GM23338 (cell line): ENCODE results near the gene DHRS3.
"Not testable (repeated sequence)": the region's sequence is repeated elsewhere in the genome, so short reads cannot be mapped to it uniquely, and the experiment has no call there.

Experiments used
- CREB1 ChIP-seq: fragments of 250-450 bp; sonication (Bioruptor Pico); IDR thresholded peaks from 2 replicates; pipeline ENCODE4 v1.5.0; 2020; ENCODE audit warnings: low read depth, mild to moderate bottlenecking, moderate library complexity
- CTCF ChIP-seq, 2 experiments: fragments of 200-600 bp in 1 of 2; sonication (generic) in 1 of 2; conservative IDR thresholded peaks; 2 replicates each; pipeline versions ENCODE4 v1.5.1 to v1.6.1; 2016 to 2017; ENCODE audit warnings: antibody characterized with exemption in 2 of 2, low read depth in 2 of 2, mild to moderate bottlenecking in 2 of 2, moderate library complexity in 1 of 2
- ETS1 ChIP-seq: IDR thresholded peaks from 2 replicates; pipeline ENCODE4 v1.6.1; 2016; ENCODE audit warnings: antibody characterized with exemption
- EZH2 ChIP-seq: fragments of 200-600 bp; sonication (generic); IDR thresholded peaks from one replicate; pipeline ENCODE4 v1.8.0; 2017; ENCODE audit warnings: antibody characterized with exemption, mild to moderate bottlenecking, low read depth; ENCODE audit not compliant: unreplicated experiment
- EZH2phosphoT487 ChIP-seq: fragments of 200-600 bp; sonication (generic); IDR thresholded peaks from one replicate; pipeline ENCODE4 v1.8.1; 2018; ENCODE audit warnings: antibody characterized with exemption; ENCODE audit not compliant: unreplicated experiment
- JUNB ChIP-seq: IDR thresholded peaks from one replicate; pipeline ENCODE4 v1.6.1; 2016; ENCODE audit warnings: antibody characterized with exemption; ENCODE audit not compliant: unreplicated experiment
- NANOG ChIP-seq: IDR thresholded peaks from 2 replicates; pipeline ENCODE4 v1.6.1; 2016; ENCODE audit warnings: antibody characterized with exemption, borderline replicate concordance
- POLR2AphosphoS5 ChIP-seq: IDR thresholded peaks from 2 replicates; pipeline ENCODE4 v1.6.1; 2016; ENCODE audit warnings: antibody characterized with exemption, low read depth
- ZNF114 ChIP-seq: fragments of 250-450 bp; sonication (Bioruptor Pico); IDR thresholded peaks from 2 replicates; pipeline ENCODE4 v1.5.0; 2020; ENCODE audit warnings: mild to moderate bottlenecking, moderate library complexity
- ZNF462 ChIP-seq: fragments of 250-450 bp; sonication (Bioruptor Pico); IDR thresholded peaks from 2 replicates; pipeline ENCODE4 v1.5.0; 2020; ENCODE audit warnings: mild to moderate bottlenecking, moderate library complexity
- TF ChIP-seq, protein P1 (sequence below): IDR thresholded peaks from one replicate; pipeline ENCODE4 v1.6.1; 2018; ENCODE audit warnings: antibody characterized with exemption; ENCODE audit not compliant: unreplicated experiment

DNA sequence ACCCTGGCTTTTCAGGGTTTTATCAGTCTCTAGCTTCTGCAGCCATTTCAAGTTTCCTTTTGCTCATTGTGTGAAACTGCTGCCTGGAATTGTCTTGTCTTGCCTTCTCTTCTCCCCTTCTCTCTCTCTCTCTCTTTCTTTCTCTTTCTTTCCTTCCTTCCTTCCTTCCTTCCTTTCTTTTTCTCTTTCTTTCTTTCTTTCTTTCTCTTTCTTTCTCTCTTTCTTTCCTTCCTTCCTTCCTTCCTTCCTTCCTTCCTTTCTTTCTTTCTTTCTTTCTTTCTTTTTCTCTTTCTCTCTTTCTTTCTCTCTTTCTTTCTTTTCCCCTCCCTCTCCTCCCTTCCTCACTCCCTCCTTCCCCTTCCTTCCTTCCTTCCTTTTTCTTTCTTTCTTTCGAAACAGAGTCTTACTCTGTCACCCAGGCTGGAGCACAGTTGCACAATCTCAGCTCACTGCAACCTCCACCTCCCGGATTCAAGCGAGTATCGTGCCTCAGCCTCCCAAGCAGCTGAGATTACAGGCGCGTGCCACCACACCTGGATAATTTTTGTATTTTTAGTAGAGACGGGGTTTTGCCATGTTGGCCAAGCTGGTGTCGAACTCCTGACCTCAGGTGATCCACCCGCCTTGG is 40.0 kb upstream of the DHRS3 start:
- not testable (repeated sequence) for TF ChIP-seq CTCF (conservative IDR thresholded peaks at IDR 0.05; ENCODE audit: low read depth in 2 of 2); EZH2phosphoT487; POLR2AphosphoS5; EZH2; ZNF114 (CRISPR knock-in tag); CREB1 (CRISPR knock-in tag); JUNB; ETS1; NANOG; ZNF462 (CRISPR knock-in tag)
- TF ChIP-seq, protein P1, sequence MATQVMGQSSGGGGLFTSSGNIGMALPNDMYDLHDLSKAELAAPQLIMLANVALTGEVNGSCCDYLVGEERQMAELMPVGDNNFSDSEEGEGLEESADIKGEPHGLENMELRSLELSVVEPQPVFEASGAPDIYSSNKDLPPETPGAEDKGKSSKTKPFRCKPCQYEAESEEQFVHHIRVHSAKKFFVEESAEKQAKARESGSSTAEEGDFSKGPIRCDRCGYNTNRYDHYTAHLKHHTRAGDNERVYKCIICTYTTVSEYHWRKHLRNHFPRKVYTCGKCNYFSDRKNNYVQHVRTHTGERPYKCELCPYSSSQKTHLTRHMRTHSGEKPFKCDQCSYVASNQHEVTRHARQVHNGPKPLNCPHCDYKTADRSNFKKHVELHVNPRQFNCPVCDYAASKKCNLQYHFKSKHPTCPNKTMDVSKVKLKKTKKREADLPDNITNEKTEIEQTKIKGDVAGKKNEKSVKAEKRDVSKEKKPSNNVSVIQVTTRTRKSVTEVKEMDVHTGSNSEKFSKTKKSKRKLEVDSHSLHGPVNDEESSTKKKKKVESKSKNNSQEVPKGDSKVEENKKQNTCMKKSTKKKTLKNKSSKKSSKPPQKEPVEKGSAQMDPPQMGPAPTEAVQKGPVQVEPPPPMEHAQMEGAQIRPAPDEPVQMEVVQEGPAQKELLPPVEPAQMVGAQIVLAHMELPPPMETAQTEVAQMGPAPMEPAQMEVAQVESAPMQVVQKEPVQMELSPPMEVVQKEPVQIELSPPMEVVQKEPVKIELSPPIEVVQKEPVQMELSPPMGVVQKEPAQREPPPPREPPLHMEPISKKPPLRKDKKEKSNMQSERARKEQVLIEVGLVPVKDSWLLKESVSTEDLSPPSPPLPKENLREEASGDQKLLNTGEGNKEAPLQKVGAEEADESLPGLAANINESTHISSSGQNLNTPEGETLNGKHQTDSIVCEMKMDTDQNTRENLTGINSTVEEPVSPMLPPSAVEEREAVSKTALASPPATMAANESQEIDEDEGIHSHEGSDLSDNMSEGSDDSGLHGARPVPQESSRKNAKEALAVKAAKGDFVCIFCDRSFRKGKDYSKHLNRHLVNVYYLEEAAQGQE = not testable (repeated sequence)
